PFSK-1 (cell line): ENCODE measurements around the gene IRX3.

Experiments
- FOXP2 ChIP-seq: optimal IDR thresholded peaks from 2 replicates; pipeline ENCODE3; 2011; ENCODE audit warnings: borderline replicate concordance, control low read depth, inconsistent platforms; ENCODE audit not compliant: insufficient read depth; ENCODE audit errors: extremely low read length, extremely low read depth
- POLR2AphosphoS5 ChIP-seq: IDR thresholded peaks from 2 replicates; pipeline ENCODE4 v1.6.1; 2012; ENCODE audit warnings: low read depth, mild to moderate bottlenecking, control low read depth, low read length, moderate library complexity
- REST ChIP-seq, 2 experiments: IDR thresholded peaks; 2 replicates each; pipeline versions ENCODE4 v1.6.1 to v1.8.0; 2011 to 2012; ENCODE audit warnings: low read depth in 2 of 2, low read length in 2 of 2, control low read depth in 1 of 2, inconsistent platforms in 1 of 2, mild to moderate bottlenecking in 1 of 2, moderate library complexity in 1 of 2; ENCODE audit not compliant: insufficient read depth in 1 of 2
- SIN3A ChIP-seq: IDR thresholded peaks from 2 replicates; pipeline ENCODE4 v1.6.1; 2012; ENCODE audit warnings: mild to moderate bottlenecking, low read length, moderate library complexity, borderline replicate concordance; ENCODE audit not compliant: insufficient read depth
- TAF1 ChIP-seq: IDR thresholded peaks from 2 replicates; pipeline ENCODE4 v1.6.1; 2012; ENCODE audit warnings: low read length, control low read depth, borderline replicate concordance; ENCODE audit not compliant: insufficient read depth

The IRX3 gene

GRCh38 chr16:54266363-54266955, 20.1 kb downstream of the IRX3 start:
- TF ChIP-seq REST (IDR thresholded peaks at IDR 0.05; ENCODE audit: insufficient read depth in 1 of 2, low read depth in 2 of 2, low read length in 2 of 2) (no peak), TAF1 (no peak), FOXP2 (no peak)

GRCh38 chr16:54265575-54266107, 20.9 kb downstream of the IRX3 start:
- TF ChIP-seq POLR2AphosphoS5 (no peak), TAF1 (no peak), REST (IDR thresholded peaks at IDR 0.05; ENCODE audit: insufficient read depth in 1 of 2, low read depth in 2 of 2, low read length in 2 of 2) (no peak), FOXP2 (no peak), SIN3A (no peak)

DNA sequence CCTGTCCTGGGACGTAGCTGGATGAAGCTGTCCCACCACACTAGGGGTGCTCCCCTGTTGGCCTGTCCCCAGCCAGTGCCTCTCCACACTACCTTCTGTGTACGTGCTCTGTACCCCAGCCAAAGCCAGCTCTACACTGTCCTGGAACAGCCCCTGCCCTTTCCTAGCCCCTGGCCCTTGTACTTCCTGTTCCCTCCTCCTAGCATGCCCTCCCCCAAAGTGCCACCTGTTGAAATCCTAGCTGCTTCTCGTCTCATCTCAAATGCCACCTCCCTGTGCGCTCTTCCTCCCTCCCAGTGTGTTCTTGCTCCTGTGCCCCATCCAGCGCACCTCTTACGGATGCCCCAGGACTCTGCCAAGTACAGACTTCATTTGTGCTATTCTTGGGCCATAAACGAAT, 33.5 kb downstream of the IRX3 start:
- no peak for TF ChIP-seq REST (IDR thresholded peaks at IDR 0.05; ENCODE audit: insufficient read depth in 1 of 2, low read depth in 2 of 2, low read length in 2 of 2)

DNA sequence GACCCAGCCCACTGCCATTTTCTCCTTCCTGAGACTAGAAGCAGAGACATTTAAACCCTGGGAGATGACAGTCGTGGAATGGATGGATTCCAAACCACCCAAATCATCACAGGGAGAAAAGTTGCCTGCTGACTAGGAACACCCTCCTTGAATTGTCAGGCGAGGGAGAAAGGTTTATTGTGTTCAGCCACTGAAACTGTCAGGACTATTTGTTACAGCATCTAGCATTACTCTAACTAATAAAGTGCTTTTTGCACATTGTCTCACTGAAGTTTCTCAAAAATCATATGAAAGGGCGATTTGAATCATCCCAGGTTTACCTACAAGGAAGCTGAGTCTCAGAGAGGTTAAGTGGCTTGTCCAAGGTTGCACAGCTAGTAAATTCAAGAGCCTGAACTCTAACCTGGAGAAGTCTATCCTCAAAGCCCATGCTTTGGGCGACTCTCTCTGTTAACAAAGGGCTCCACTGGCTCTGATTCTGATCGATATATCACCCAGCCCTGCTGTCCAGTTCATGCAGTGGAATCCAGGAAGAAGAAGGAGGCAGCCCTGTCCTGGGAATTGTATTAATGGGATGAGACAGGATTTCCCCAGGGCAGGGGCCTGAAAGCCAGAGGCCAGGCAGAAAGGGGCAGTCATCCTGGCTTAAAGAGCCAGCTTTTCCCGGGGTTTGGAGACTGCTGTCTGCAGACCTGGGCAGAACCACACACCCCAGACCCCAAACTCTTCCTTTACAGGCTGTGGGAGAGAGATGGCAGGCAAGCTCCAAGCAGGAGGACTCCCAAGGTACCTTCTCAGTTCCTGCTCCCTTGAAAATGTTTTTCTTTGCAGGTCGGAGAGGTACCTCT, 37.5 kb downstream of the IRX3 start:
- TF ChIP-seq POLR2AphosphoS5 = no peak
- no peak for TF ChIP-seq REST (IDR thresholded peaks at IDR 0.05; ENCODE audit: insufficient read depth in 1 of 2, low read depth in 2 of 2, low read length in 2 of 2)
- no peak for TF ChIP-seq SIN3A
- TF ChIP-seq FOXP2 = no peak
- no peak for TF ChIP-seq TAF1

- no peak for TF ChIP-seq POLR2AphosphoS5
- no peak for TF ChIP-seq SIN3A
- TF ChIP-seq REST (IDR thresholded peaks at IDR 0.05; ENCODE audit: insufficient read depth in 1 of 2, low read depth in 2 of 2, low read length in 2 of 2) = no peak
- no peak for TF ChIP-seq FOXP2
- no peak for TF ChIP-seq TAF1
These were observed 40.1 kb downstream of the IRX3 start for GRCh38 chr16:54246454-54246821.
